Body of pancreas (tissue), 4 donors: Measurements from ENCODE around the gene USP10. TPM values are rescaled to one million over a fixed set of nuclear protein-coding genes. Genes with fewer than 3 reads are reported as not detected.

ENCODE experiments used
- ATAC-seq: fragments of 150-250 bp; one replicate; pipeline ENCODE4 v1.9.1; 2016
- DNase-seq, 4 donors: peaks; one replicate each; pipeline ENCODE4 v3.0.0-alpha.2; 2019
- H3K27ac ChIP-seq, 4 donors: fragments of 200-600 bp; sonication (generic); 1 replicate in 3 of 4; 2 replicates in 1 of 4; pipeline versions ENCODE4 v1.5.1 to v1.6.1; 2016 to 2019; ENCODE audit warnings: mild to moderate bottlenecking in 1 of 4, mixed read lengths in 1 of 4, moderate library complexity in 1 of 4
- H3K27me3 ChIP-seq, 2 donors: fragments of 200-600 bp; sonication (generic); one replicate each; pipeline ENCODE4 v1.6.0; 2016; ENCODE audit warnings: mild to moderate bottlenecking in 1 of 2
- H3K36me3 ChIP-seq, 2 donors: fragments of 200-600 bp; sonication (generic); replicated peaks in 1 of 2; 2 replicates each; pipeline ENCODE4 v1.5.1; 2016; ENCODE audit warnings: low read depth in 2 of 2; ENCODE audit not compliant: insufficient read depth in 1 of 2
- H3K4me1 ChIP-seq: fragments of 200-600 bp; sonication (generic); one replicate; pipeline ENCODE4 v1.6.0; 2016
- H3K4me3 ChIP-seq, 2 donors: fragments of 200-600 bp; sonication (generic); 1 replicate in 1 of 2; 2 replicates in 1 of 2; pipeline ENCODE4 v1.5.1; 2016 to 2019
- H3K9me3 ChIP-seq, 3 donors: fragments of 200-600 bp; sonication (generic); 1 replicate in 2 of 3; 2 replicates in 1 of 3; pipeline ENCODE4 v1.5.1; 2016
- POLR2A ChIP-seq, 3 donors: fragments of 450-650 bp; IDR thresholded peaks; one replicate each; pipeline ENCODE4 v1.6.1; 2016; ENCODE audit warnings: antibody characterized with exemption in 3 of 3, mild to moderate bottlenecking in 2 of 3
- WGBS, 2 donors: methylation state at CpG; one replicate each; pipeline ENCODE4 v1.1.5; 2017; 5-methylcytosine and 5-hydroxymethylcytosine counted together
- intact Hi-C: fragments of 100-400 bp; cut with DNase I; formaldehyde crosslinking; loops from one replicate; pipeline ENCODE4 v1.15.1; 2023
- total RNA-seq, 2 donors: library from RNA; depleted of rRNA; stranded (reverse); fragments of >200 nt; gene quantifications; one replicate each; pipeline ENCODE4 v1.1.0, GENCODE V29; 2016
- TF ChIP-seq, protein P1 (sequence below), 7 experiments: fragments of 450-650 bp in 4 of 7; fragments of 200-600 bp in 3 of 7; sonication (generic) in 3 of 7; IDR thresholded peaks; one replicate each; pipeline ENCODE4 v1.5.1; 2016 to 2019; ENCODE audit warnings: antibody characterized with exemption in 7 of 7

USP10 gene
- total RNA-seq, 2 donors from 2014 or later, result 24.6 to 32.3 TPM

DNA sequence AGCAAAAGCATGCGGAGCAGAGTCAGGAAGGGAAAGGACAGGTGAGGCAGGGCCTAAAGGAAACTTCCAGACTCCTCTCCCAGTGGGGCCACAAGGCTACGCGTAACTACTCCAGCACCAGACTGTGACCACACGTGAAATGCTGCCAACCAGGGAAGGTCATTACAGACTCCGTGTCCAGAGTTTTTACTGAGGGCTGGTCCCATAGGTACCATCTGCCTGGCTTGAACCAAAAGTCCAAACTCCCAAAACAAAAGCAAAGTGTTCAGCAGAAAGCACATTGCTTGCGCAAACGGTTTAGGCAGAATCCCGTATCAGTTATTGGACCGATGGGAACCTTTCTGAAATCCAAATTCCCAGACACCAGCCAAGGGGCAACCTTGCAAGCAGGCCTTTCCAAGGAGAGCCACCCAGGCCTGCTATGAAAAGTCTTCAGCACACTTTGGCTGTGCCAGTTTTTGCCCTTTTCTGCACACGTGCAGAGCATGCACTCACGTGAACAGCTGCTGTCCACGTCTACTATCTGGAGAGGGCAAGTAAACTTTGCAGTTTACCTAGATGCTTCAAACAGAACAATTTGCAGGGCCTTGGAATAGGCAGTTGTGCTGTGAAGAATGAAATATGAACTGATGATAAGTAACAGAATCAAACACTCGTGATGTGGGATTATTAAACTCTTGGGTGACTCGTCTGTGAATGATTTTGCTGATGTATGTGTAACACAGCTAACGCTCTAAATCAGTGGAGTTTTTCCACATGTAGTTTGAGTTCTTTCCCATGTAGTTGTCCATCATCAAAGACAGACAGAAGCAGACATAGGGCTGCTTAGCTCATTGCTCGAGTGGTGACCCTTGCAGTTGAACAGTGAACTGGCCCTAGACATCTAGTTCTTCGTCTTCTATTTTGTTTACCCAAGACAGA is 61.9 kb downstream of the USP10 start:
- TF ChIP-seq, protein P1, sequence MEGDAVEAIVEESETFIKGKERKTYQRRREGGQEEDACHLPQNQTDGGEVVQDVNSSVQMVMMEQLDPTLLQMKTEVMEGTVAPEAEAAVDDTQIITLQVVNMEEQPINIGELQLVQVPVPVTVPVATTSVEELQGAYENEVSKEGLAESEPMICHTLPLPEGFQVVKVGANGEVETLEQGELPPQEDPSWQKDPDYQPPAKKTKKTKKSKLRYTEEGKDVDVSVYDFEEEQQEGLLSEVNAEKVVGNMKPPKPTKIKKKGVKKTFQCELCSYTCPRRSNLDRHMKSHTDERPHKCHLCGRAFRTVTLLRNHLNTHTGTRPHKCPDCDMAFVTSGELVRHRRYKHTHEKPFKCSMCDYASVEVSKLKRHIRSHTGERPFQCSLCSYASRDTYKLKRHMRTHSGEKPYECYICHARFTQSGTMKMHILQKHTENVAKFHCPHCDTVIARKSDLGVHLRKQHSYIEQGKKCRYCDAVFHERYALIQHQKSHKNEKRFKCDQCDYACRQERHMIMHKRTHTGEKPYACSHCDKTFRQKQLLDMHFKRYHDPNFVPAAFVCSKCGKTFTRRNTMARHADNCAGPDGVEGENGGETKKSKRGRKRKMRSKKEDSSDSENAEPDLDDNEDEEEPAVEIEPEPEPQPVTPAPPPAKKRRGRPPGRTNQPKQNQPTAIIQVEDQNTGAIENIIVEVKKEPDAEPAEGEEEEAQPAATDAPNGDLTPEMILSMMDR (IDR thresholded peaks at IDR 0.05), result no peak
- TF ChIP-seq POLR2A (IDR thresholded peaks at IDR 0.05), result no peak
- WGBS, 2 donors, result 80 to 84% methylated on average over 17 of the region's 17 CpGs
- Histone ChIP-seq H3K36me3 (peaks cover 4 to 21% of the 10 kb centered on the region in 2 donors), H3K27ac (no peak overlapping the region), H3K9me3 (no peaks in the 10 kb centered on the region), H3K27me3 (no peaks in the 10 kb centered on the region), H3K4me3 (no peak overlapping the region), H3K4me1 (no peaks in the 10 kb centered on the region)
- DNase-seq (no peak), ATAC-seq (no peak)
- intact Hi-C loops, result loop anchor here (5.0 kb wide), 1 partner anchor 201 kb away; no protein-coding TSS in a partner anchor

DNA sequence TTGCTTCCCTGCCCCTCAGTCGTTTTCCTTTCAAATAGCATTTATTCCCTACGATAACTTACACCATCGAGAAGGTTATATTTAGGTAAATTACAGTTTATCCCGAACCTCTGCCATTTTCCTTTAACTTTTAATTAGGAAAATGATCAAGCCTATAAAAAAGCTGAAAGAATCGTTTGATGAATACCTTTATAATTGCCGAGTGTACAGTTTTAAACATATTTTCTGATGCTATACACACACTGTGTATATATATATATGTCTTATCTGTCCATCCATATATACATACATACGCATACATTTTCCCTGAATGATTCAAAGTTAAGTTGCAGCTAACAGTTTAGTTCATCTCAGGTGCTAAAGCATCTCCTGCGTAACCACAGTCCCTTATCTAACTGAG is 63.4 kb downstream of the USP10 start:
- Histone ChIP-seq H3K36me3 (peaks cover 4 to 25% of the 10 kb centered on the region in 2 donors), H3K27ac (no peak overlapping the region), H3K9me3 (no peaks in the 10 kb centered on the region), H3K4me3 (no peak overlapping the region), H3K4me1 (no peaks in the 10 kb centered on the region), H3K27me3 (no peaks in the 10 kb centered on the region)
- no peak for TF ChIP-seq POLR2A (IDR thresholded peaks at IDR 0.05)
- TF ChIP-seq, protein P1 (IDR thresholded peaks at IDR 0.05), result no peak
- intact Hi-C loops, result loop anchor here (5.0 kb wide), 1 partner anchor 199 kb away; no protein-coding TSS in a partner anchor
- 82 to 91% methylated on average over 8 of the region's 8 CpGs for WGBS, 2 donors
- no peak for ATAC-seq
- no peak for DNase-seq

DNA sequence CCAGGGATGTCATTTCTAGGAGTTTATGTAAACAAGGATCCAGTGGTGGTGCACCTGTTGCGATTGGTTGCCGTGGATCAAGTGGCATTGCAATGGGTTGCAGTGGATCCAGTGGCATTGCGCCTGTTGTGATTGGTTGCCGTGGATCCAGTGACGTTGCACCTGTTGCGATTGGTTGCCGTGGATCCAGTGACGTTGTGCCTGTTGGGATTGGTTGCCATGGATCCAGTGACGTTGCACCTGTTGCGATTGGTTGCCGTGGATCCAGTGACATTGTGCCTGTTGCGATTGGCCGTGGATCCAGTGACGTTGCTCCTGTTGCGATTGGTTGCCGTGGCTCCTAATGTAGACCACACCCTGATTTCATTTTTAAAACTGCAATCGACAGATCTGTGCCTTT is 63.8 kb downstream of the USP10 start:
- no peaks in the 10 kb centered on the region for H3K9me3 ChIP-seq
- H3K4me3 ChIP-seq, result no peak overlapping the region
- H3K27me3 ChIP-seq, result no peaks in the 10 kb centered on the region
- DNase-seq (no peak), ATAC-seq (no peak)
- H3K36me3 ChIP-seq, result peaks cover 4 to 29% of the 10 kb centered on the region in 2 donors
- no peak overlapping the region for H3K27ac ChIP-seq
- TF ChIP-seq, protein P1 (IDR thresholded peaks at IDR 0.05), result no peak
- TF ChIP-seq POLR2A (IDR thresholded peaks at IDR 0.05), result no peak
- no peaks in the 10 kb centered on the region for H3K4me1 ChIP-seq
- 92 to 94% methylated on average over 16 to 17 of the region's 17 CpGs for WGBS, 2 donors
- intact Hi-C loops, result loop anchor here (5.0 kb wide), 1 partner anchor 199 kb away; no protein-coding TSS in a partner anchor

DNA sequence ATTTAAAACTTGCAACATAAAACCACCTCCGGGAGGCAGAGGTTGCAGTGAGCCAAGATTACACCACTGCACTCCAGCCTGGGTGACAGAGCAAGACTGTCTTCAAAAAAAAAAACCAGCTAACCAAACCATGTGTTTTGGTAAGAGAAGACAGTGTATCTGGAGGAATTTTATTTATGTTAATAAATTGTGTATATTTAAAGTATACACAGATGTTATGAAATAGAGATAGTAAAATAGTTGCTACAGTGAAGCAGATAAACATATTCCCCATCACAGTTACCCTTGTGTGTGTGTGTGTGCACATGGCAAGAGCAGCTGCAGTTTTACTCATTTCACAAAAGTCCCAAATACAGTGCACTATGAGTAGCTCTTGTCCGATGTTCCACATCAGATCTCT is 65.2 kb downstream of the USP10 start:
- Histone ChIP-seq H3K4me3 (no peak overlapping the region), H3K27ac (no peak overlapping the region), H3K27me3 (no peaks in the 10 kb centered on the region), H3K4me1 (no peaks in the 10 kb centered on the region), H3K36me3 (peaks cover 4 to 37% of the 10 kb centered on the region in 2 donors), H3K9me3 (no peaks in the 10 kb centered on the region)
- no peak for TF ChIP-seq POLR2A (IDR thresholded peaks at IDR 0.05)
- TF ChIP-seq, protein P1 (IDR thresholded peaks at IDR 0.05), result no peak
- WGBS, 2 donors, result 93 to 95% methylated on average over 2 of the region's 2 CpGs
- intact Hi-C loops, result loop anchor here (5.0 kb wide), 1 partner anchor 197 kb away; no protein-coding TSS in a partner anchor
- no peak for ATAC-seq
- no peak for DNase-seq
